Hepatocyte (in vitro differentiated cells): ENCODE data around the gene MACROD2. TPM values are rescaled to one million over a fixed set of nuclear protein-coding genes. Genes with fewer than 3 reads are reported as not detected.
"Not testable (repeated sequence)": the region's sequence is repeated elsewhere in the genome, so short reads cannot be mapped to it uniquely, and the experiment has no call there.

Experiments used
- DNase-seq: peaks from one replicate; pipeline ENCODE4 v3.0.0-alpha.2; 2016; ENCODE audit warnings: low spot score
- H2AFZ ChIP-seq: fragments of 200-600 bp; sonication (generic); 2 replicates; pipeline ENCODE4 v1.6.0; 2016; ENCODE audit warnings: antibody characterized with exemption, mild to moderate bottlenecking
- H3K27ac ChIP-seq: fragments of 200-600 bp; sonication (generic); 2 replicates; pipeline ENCODE4 v1.5.1; 2016; ENCODE audit warnings: mild to moderate bottlenecking
- H3K27me3 ChIP-seq: fragments of 200-600 bp; sonication (generic); 2 replicates; pipeline ENCODE4 v1.6.1; 2016
- H3K36me3 ChIP-seq: fragments of 200-600 bp; sonication (generic); replicated peaks from 2 replicates; pipeline ENCODE4 v1.5.1; 2016; ENCODE audit warnings: low read depth; ENCODE audit not compliant: insufficient read depth
- H3K4me1 ChIP-seq: fragments of 200-600 bp; sonication (generic); 2 replicates; pipeline ENCODE4 v1.5.1; 2016; ENCODE audit warnings: mild to moderate bottlenecking, moderate library complexity; ENCODE audit not compliant: insufficient read depth
- H3K4me2 ChIP-seq: fragments of 200-600 bp; sonication (generic); 2 replicates; pipeline ENCODE4 v1.6.0; 2016
- H3K4me3 ChIP-seq: fragments of 200-600 bp; sonication (generic); 2 replicates; pipeline ENCODE4 v1.5.1; 2016; ENCODE audit warnings: mild to moderate bottlenecking
- H3K79me2 ChIP-seq: fragments of 200-600 bp; sonication (generic); 2 replicates; pipeline ENCODE4 v1.6.0; 2017; ENCODE audit warnings: mild to moderate bottlenecking
- H3K9me2 ChIP-seq: fragments of 200-600 bp; sonication (generic); replicated peaks from 2 replicates; pipeline ENCODE4 v1.6.0; 2017; ENCODE audit warnings: mild to moderate bottlenecking; ENCODE audit not compliant: insufficient read depth
- H3K9me3 ChIP-seq: fragments of 200-600 bp; sonication (generic); 2 replicates; pipeline ENCODE4 v1.5.1; 2016; ENCODE audit warnings: low read depth, mild to moderate bottlenecking
- H4K20me1 ChIP-seq: fragments of 200-600 bp; sonication (generic); 2 replicates; pipeline ENCODE4 v1.6.0; 2016; ENCODE audit warnings: mild to moderate bottlenecking; ENCODE audit not compliant: insufficient read depth, poor library complexity, severe bottlenecking
- CTCF ChIP-seq: fragments of 200-600 bp; sonication (generic); IDR thresholded peaks from 2 replicates; pipeline ENCODE4 v1.5.1; 2016; ENCODE audit warnings: antibody characterized with exemption, mild to moderate bottlenecking; ENCODE audit not compliant: poor library complexity
- EZH2 ChIP-seq: fragments of 200-600 bp; sonication (generic); IDR thresholded peaks from 2 replicates; pipeline ENCODE4 v1.6.1; 2016; ENCODE audit warnings: antibody characterized with exemption, mild to moderate bottlenecking, borderline replicate concordance
- EZH2phosphoT487 ChIP-seq: fragments of 200-600 bp; sonication (generic); IDR thresholded peaks from one replicate; pipeline ENCODE4 v1.6.1; 2018; ENCODE audit warnings: antibody characterized with exemption, mild to moderate bottlenecking, low read depth, moderate library complexity; ENCODE audit not compliant: unreplicated experiment, severe bottlenecking
- WGBS: methylation state at CpG from one replicate; pipeline ENCODE4 v1.1.6; 2016; ENCODE audit warnings: low lambda C conversion rate; ENCODE audit errors: missing lambda C conversion rate; 5-methylcytosine and 5-hydroxymethylcytosine counted together
- polyA plus RNA-seq: library from polyadenylated mRNA; unstranded; fragments of >200 nt; fragmentation: Nextera tagmentation; extraction: Ambion mirVana; gene quantifications from 2 replicates; pipeline ENCODE4 v1.2.1, GENCODE V29; 2016
- total RNA-seq: library from RNA; depleted of rRNA; stranded (reverse); fragments of >200 nt; gene quantifications from 2 replicates; pipeline ENCODE4 v1.2.3, GENCODE V29; 2014

Gene MACROD2
- total and polyA plus RNA-seq, 2 experiments from 2014 or later = 2.4 to 3.1 TPM

GRCh38 chr20:15802020-15802419 is 1806.7 kb downstream of the MACROD2 start:
- H3K4me3 ChIP-seq = no peak overlapping the region
- H3K4me2 ChIP-seq = no peak overlapping the region
- no peak for TF ChIP-seq CTCF
- no peak for TF ChIP-seq EZH2phosphoT487
- no peak for TF ChIP-seq EZH2
- no peaks in the 10 kb centered on the region for H3K9me2 ChIP-seq
- no peaks in the 10 kb centered on the region for H3K4me1 ChIP-seq
- H2AFZ ChIP-seq = no peak overlapping the region
- 97% methylated on average over 1 of the region's 1 CpG for WGBS
- no peaks in the 10 kb centered on the region for H4K20me1 ChIP-seq
- no peaks in the 10 kb centered on the region for H3K36me3 ChIP-seq
- H3K27ac ChIP-seq = no peak overlapping the region
- no peaks in the 10 kb centered on the region for H3K27me3 ChIP-seq
- DNase-seq = no peak
- no peaks in the 10 kb centered on the region for H3K9me3 ChIP-seq
- no peaks in the 10 kb centered on the region for H3K79me2 ChIP-seq

DNA sequence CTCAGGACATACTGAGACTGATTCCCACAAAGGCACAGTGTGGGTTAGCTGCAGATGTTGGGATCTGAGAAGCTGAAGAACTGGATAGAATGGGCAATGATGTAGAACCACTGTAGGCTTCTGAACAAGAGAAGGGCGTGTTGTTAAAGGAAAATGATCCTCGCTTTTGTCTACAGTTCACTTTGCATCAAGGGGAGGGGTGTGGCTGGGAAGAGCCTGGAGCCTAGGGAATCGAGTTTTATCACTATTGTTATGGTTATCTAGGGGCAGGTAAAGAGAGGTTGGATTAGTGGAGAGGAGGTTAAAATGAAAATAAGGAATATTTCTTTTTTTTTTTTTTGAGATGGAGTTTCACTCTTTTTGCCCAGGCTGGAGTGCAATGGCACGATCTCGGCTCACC is 1809.8 kb downstream of the MACROD2 start:
- TF ChIP-seq CTCF = no peak
- TF ChIP-seq EZH2phosphoT487 = no peak
- no peak for TF ChIP-seq EZH2
- H3K79me2 ChIP-seq = no peaks in the 10 kb centered on the region
- no peak for DNase-seq
- H3K27me3 ChIP-seq = no peaks in the 10 kb centered on the region
- no peak overlapping the region for H3K4me2 ChIP-seq
- H3K4me1 ChIP-seq = no peaks in the 10 kb centered on the region
- H3K4me3 ChIP-seq = no peak overlapping the region
- no peaks in the 10 kb centered on the region for H3K9me3 ChIP-seq
- no peak overlapping the region for H3K27ac ChIP-seq
- 96% methylated on average over 5 of the region's 5 CpGs for WGBS
- H2AFZ ChIP-seq = no peak overlapping the region
- H3K9me2 ChIP-seq = no peaks in the 10 kb centered on the region
- H3K36me3 ChIP-seq = no peaks in the 10 kb centered on the region
- H4K20me1 ChIP-seq = no peaks in the 10 kb centered on the region

DNA sequence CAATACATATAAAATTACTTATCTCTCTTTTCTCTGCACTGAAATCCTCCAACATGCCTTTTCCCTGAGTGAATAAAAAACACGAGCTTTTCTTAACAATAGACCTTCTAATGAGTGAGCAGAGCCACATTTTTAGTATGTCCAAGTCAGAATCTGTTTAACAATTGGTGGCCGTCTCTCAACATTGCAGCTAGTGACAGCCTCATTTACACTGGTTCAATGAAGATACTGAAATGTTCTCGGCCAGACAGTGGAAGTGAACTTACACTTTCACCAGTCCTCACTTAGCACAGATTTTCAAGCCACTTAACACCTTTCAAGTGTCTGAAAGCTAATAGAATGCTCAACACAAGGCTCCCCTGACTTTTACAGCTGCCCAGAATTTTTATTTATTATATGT is 1810.8 kb downstream of the MACROD2 start:
- WGBS = 84% methylated on average over 3 of the region's 3 CpGs
- no peaks in the 10 kb centered on the region for H4K20me1 ChIP-seq
- H3K4me2 ChIP-seq = no peak overlapping the region
- H3K9me3 ChIP-seq = no peaks in the 10 kb centered on the region
- H3K27ac ChIP-seq = no peak overlapping the region
- no peaks in the 10 kb centered on the region for H3K27me3 ChIP-seq
- no peak for TF ChIP-seq EZH2
- no peak for TF ChIP-seq CTCF
- TF ChIP-seq EZH2phosphoT487 = no peak
- DNase-seq = no peak
- H3K79me2 ChIP-seq = no peaks in the 10 kb centered on the region
- H3K36me3 ChIP-seq = no peaks in the 10 kb centered on the region
- H3K4me3 ChIP-seq = no peak overlapping the region
- no peaks in the 10 kb centered on the region for H3K4me1 ChIP-seq
- no peaks in the 10 kb centered on the region for H3K9me2 ChIP-seq
- H2AFZ ChIP-seq = no peak overlapping the region

DNA sequence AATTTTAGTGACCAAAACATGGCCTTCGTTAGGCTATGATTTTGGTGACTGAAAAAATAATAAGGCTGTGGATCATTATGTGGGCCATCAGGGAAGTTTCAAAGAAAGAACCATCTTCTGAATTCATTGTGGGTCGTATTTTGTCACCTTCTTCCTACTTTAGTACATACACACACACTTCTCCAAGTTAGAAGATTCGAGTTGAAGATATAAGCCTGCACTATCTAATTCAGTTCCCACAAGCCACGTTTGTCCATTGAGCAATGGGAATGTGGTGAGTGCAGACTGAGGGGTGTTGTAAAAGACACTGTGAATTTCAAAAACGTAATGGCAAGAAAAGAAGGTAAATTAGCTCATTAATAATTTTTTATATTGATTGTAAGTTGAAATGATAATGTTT is 1812.0 kb downstream of the MACROD2 start:
- Histone ChIP-seq H2AFZ (no peak overlapping the region), H3K9me2 (no peaks in the 10 kb centered on the region), H3K27ac (no peak overlapping the region), H3K4me3 (no peak overlapping the region), H3K4me1 (no peaks in the 10 kb centered on the region), H3K36me3 (no peaks in the 10 kb centered on the region), H3K4me2 (no peak overlapping the region), H3K27me3 (no peaks in the 10 kb centered on the region), H4K20me1 (no peaks in the 10 kb centered on the region), H3K9me3 (no peaks in the 10 kb centered on the region), H3K79me2 (no peaks in the 10 kb centered on the region)
- DNase-seq = no peak
- TF ChIP-seq EZH2phosphoT487 = no peak
- WGBS = 93% methylated on average over 5 of the region's 5 CpGs

GRCh38 chr20:15807771-15808170 is 1812.5 kb downstream of the MACROD2 start:
- WGBS = 98% methylated on average over 8 of the region's 8 CpGs
- not testable (repeated sequence) for H3K4me2 ChIP-seq, H3K27ac ChIP-seq, H4K20me1 ChIP-seq, H3K79me2 ChIP-seq, DNase-seq, H3K27me3 ChIP-seq, H3K4me3 ChIP-seq, H3K9me2 ChIP-seq, H3K4me1 ChIP-seq, H2AFZ ChIP-seq, H3K9me3 ChIP-seq, H3K36me3 ChIP-seq
